Heart left ventricle (tissue), 13 donors: ENCODE data around the gene CALML4.

Experiments
- CTCF ChIP-seq, 12 donors: fragments of 200-600 bp; sonication (generic) in 4 of 12; IDR thresholded peaks; one replicate each; pipeline versions ENCODE4 v1.5.0 to v1.8.0; 2018 to 2022; ENCODE audit warnings: antibody characterized with exemption in 12 of 12, mild to moderate bottlenecking in 5 of 12
- POLR2A ChIP-seq, 2 donors: fragments of 450-650 bp; IDR thresholded peaks; one replicate each; pipeline ENCODE4 v1.6.1; 2017; ENCODE audit warnings: antibody characterized with exemption in 2 of 2, mild to moderate bottlenecking in 2 of 2, moderate library complexity in 2 of 2
- donor health status: ischemic (EF 13 %, LVEDD 7.1; RV severe dilation, severe dysfunction).
- donor health status: DM: no; HTN: yes; CAD: no.
- donor health status: DM: no; HTN: no; CAD: no.
- donor health status: ischemic (EF 25% LVEDD 6.9; RV normal size, moderate dysfunction).
- donor health status: ischemic (EF 25% LVEDD 5.7; RV mildly dilated, moderate dysfunction).
- donor health status: ischemic (EF 35%, LVEDD 5.7; RV mildly dilated, moderate dysfunction).
- donor health status: nonischemic (EF 11% LVEDD 7.7; RV severe dilation, severe dysfunction).
- donor health status: DM: yes; HTN: yes; CAD: no.
- donor health status: PGD.
- donor health status: ischemic (EF 29% LVEDD 5.4; RV normal size, mild dysfunction).
- donor health status: nonischemic (EF 23%, LVEDD 6.1; RV moderate dilation, normal function).

GRCh38 chr15:68227643-68228142 is 22.6 kb upstream of the CALML4 start:
- TF ChIP-seq CTCF (IDR thresholded peaks at IDR 0.05) (no peak), POLR2A (IDR thresholded peaks at IDR 0.05) (no peak)
